ENCODE measurements around the gene ADAP1.
A peak's percentile ranks its signal among the peaks of the same experiment; 100 is the strongest.
"Not testable (repeated sequence)": the region's sequence is repeated elsewhere in the genome, so short reads cannot be mapped to it uniquely, and the experiment has no call there.

ADAP1 gene

DNA sequence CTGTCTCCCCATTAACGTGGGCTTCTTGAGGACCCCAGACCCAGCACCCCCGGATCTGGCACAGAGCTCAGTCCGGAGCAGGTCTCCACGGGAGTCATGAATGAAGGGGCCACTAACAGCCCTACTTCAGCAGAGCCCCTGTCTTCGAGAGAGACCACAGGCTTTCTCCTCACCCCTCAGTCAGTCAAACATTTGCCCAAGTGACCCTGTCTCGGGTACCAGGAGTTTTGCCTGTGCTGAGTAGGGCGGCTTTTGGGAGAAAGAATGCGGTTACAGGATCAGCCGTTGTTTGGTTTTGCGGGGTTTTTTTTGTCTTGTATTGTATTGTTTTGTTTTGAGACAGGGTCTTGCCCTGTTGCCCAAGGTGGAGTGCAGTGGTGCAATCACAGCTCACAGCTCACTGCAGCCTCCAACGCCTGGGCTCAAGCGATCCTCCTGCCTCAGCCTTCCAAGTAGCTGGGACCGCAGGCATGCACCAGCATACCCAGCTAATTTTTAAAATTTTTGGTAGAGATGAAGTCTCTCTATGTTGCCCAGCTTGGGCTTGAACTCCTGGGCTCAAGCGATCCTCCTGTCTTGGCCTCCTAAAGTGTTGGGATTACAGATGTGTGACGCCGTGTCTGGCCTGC, 16.5 kb downstream of the ADAP1 start:
- DNase-seq = no peak

DNA sequence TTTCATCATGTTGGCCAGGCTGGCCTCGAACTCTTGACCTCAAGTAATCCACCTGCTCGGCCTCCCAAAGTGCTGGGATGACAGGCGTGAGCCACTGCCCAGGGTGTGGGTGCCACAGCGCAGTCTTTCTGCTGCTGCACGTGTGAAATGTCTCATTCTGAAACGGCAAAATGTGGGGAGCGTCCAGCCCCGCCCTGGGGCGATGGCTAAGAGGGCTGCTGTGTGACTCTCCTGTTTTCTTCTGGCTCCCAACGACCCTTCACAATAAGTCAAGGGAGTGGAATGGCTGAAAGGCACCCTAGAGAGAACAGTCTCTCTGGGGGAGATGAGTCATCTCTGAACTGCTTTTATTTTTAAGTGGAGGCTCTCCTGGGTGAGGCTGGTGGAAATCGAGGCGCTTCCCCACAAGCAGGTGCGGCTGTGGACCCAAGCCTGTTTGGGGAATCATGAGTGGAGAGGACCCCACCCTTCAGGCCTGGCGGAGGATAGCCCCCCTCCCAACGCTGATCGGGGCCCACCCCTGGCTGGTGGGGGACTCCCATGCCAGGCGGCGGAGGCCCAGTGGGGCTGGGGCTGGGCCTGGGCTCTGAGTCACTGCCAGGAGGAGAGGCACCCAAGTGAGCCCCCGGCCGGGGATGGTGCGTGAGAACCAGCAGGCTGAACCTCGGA, 18.0 kb downstream of the ADAP1 start:
- no peak for DNase-seq

DNA sequence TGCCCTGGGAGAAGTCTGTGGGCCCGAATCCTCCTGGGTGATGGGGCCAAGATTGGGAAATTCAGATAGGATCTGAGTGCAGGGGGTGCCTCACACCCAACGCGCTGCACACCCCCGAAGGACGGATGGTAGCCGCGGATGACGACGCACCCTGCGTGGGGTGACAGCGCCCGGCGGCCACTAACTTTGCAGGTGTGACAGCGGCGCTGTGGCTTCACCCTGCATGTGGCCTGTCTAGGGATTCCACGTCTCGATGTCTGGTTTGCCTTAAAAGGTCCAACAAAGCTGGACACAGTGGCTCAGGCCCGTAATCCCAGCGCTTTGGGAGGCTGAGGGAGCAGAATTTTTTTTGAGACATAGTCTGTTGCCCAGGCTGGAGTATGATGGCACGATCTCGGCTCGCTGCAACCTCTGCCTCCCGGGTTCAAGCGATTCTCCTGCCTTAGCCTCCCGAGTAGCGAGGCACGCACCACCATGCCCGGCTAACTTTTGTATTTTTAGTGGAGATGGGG, 18.6 kb downstream of the ADAP1 start:
- no peak for DNase-seq

- DNase-seq = no peak
These were observed 19.2 kb downstream of the ADAP1 start for GRCh38 chr7:935164-935873.

DNA sequence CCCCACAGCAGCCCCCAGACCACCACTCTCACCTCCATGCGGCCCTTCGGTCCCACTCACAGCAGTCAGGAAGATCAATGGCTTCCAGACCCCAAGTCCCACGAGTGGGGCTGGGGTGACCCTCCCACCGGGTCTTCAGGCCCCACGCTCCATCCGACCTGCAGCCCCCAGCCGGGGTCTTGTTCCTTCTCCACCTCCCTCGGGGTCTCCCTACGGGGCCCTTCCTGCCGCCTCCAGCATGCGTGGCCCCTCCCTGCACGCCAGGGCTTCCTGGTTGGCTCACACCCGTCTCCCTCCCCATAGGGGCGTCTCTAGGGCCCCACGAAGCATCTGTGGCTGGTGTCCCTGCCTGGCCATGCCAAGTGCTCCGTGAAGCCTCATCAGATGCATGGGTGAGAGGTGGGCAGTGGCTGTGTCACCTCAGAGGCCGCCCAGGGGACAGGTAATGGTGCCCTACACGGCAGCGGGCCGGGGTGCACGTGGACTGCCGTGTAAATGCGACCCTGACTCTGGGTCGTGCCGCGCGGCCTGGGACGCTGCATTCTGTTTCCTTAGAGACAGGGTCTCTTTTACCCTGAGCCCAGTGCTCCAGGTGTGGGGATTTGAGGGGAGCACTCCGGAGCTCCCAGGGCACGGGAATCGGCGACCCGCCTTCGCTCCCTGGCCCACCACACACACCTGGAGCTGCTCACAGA, 19.9 kb downstream of the ADAP1 start:
- no peak for DNase-seq

GRCh38 chr7:932651-932975, 21.9 kb downstream of the ADAP1 start:
- DNase-seq = no peak

DNA sequence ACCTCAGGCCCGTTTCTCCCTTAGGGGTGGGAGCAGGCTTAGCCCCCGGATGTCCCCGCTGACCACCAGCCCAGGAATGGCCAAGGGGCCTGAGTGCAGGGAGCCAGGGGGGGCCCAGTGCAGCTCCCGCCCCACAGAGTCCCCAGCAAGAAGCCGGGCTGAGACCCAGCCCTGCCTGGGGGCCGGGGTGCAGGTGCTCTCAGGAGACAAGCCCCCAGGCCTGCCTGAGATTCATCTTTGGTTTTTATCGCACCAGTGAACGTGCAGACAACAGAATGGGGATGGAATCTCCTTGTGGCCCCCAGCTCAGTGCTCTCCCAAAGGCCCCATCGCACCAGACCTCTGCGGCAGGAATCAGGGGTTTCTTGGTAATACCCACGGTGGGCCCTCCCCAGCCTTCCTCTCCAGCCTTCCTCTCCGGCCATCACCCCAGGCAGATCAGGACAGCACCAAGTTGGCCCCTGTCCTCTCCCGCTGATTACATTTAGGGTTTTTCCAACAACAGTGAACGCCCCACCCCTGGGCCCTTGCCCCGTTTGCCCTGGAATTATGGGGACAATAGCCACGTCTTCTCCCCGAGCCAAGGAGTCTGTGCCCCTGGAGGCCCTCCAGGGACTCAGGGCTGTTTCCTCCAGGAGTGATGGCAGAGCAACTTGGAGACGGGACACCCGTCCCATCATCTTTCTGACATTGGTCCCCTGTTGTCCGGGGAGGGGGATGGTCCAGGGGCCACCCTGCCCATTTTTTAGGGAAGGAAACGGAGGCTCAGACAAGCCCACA, 22.4 kb downstream of the ADAP1 start:
- no peak for DNase-seq

DNA sequence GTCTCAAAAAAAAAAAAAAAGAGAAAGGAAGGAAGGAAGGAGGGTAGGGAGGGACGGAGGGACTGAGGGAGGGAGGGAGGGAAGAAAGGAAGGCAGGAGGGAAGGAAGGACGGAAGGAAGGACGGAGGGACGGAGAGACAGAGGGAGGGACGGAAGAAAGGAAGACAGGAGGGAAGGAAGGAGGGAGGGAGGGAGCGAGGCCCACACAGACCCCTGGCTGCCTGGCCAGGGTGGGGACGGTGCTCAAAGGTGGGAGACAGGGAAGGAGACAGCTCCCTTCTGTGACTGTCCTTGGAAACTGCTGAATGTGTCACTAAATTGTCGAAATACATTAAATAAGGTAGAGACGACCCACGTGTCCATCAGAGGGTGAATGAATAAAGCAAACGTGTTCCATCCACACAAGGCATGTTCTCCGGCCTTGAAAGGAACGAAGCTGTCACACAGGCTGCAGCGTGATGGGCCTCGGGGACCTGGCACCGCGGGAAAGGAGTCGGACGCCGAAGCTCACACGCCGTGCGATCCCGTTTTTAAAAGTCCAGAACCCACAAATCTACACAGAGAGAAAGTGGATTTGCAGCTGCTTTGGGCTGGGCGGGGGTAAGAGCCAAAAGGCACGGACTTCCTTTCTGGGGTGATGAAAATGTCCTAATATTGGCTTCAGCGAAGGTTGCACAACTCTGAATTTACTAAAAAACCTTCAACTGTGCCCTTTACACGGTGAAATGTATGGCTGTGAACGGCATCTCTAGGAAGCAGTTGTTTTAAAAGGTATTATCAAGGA, 23.3 kb downstream of the ADAP1 start:
- DNase-seq = no peak

DNA sequence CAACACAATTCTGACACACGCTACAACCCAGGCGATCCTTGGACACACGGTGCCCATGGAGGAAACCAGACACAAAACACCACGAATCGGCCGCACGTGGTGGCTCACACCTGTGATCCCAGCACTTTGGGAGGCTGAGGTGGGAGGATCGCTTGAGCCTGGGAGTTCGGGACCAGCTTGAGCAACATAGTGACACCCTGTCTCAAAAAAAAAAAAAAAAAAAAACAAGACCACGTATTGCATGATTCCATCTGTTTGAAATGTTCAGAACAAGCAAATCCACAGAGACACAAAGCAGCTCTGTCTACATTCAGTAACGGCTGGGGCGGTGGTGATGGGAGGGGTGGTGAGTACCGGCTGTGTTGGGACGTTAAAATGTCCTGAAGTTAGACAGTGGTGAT, 25.2 kb downstream of the ADAP1 start:
- no peak for DNase-seq

DNA sequence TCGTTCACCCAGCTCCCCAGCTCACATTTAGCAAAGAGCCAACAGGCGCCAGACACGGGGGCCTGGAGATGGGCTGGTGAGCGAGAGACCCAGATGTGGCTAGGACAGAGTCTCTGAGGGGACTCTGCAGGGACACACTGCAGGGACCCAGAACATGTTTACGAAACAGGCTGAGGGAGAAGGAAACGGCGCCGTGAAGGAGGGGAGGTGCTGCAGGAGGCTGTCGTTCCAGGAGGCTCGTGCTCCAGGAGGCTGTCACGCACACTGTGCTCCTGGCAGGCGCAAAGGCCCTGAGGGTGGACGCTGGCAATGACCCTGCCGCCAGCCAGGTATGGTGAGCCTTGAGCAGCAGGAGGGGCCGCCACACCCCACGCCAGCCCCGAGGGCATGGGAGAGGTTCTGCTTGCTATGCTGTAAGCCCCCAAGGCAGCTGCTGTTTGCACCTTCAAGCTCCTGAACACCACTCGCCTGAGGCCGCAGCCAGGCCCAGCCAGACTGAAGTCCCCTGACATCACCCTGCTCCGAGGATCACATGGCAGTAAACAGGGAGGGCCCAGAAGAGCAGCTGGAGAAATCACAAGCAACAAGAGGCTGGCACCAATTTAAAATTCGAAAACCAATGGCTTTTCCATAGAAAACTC, 27.3 kb downstream of the ADAP1 start:
- DNase-seq = no peak

DNA sequence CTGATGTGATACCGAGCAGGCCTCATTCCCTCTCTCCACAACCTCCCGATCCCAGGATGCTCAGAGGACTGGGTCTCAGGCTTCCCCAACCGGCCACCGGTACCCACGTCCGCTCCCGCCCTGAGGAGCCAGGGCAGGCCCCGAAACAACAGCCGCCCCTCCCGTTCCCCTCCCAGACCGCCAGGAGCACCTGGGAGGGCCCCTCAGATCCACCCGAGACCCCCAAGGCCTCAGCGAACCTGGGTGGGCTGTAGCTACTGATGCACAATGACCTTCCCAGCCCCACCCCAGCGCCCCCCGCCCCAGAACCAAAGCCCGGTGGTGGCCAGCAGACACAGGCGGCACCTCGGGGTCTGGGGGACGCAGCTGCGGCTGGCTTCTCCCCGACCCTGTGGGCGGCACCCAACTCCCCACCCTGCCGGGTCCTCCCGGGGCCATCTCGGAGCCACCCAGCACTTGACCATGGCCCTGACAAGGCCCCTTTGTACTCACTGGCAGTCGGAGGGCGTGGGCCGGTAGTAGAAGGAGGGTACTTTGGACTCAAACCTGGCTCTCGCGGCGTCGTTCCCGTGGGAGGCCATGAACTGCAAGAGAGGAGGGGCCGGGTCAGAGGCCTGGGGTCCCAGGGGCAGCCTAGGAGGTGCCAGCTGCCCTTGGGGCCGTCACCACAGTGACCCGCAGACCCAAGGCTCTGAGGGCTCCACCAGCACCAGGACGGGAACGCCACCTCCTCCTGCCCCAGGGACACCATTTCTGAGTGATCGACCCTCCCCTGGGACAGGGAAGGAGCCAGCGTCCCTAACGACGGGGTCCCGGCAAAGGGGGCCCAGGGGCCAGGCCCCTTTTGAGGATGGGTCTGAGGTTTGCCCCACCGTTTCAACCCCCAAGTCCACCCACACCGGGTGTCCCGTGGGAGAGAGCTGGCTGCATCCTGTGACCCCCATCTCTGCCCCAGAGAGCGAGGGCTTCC, 28.1 kb downstream of the ADAP1 start:
- no peak for DNase-seq

- peak; percentile 48 for DNase-seq
These were observed 28.9 kb downstream of the ADAP1 start for GRCh38 chr7:925601-926000.

GRCh38 chr7:924541-925231, 29.8 kb downstream of the ADAP1 start:
- DNase-seq = no peak

GRCh38 chr7:924042-924441, 30.4 kb downstream of the ADAP1 start:
- DNase-seq = not testable (repeated sequence)

DNA sequence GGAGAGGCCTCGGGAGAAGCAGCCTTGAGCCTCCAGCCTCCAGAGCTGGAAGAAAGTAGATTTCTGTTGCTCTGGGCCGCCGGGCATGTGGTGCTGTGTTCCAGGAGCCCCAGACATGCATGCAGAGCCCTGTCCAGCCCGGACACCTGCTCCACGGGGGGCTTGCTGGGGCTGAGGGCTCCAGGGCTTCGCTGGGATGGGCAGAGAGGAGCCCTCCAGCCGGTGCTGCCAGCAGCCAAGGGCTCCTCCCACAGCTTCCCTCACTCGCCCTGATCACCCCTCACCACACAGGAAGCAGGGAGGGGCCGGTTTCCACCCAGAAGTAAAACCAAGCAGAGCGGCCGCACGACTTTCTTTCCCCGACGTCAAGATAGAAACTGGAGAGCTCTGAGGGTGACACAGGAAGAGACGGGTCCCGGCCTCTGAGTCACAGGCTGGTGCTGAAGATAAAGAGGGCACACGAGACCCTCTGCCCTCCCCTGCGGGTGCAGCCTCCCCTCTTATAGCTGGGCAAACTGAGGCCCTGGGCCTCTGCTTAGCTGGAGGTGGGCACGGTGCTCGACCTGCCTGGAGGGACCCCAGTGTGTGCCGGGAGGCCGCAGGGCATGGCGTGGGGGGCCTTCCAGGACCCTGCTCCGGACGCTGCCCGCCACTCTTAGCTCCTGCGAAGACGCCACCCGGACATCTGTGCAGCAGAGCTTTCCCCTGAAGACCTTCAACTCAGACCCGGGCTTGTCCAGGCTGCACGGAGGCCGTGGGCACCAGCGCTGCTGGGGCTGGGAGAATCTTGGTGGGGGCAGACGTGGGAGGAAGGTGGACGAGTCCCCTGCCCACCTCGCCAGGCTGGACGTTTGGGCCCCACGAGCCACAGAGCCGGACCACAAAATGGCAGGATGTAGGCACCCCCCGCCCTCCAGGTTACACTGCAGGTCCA, 31.1 kb downstream of the ADAP1 start:
- DNase-seq = peak; percentile 73

GRCh38 chr7:922334-923107, 32.0 kb downstream of the ADAP1 start:
- no peak for DNase-seq

- DNase-seq = no peak
These were observed 32.7 kb downstream of the ADAP1 start for GRCh38 chr7:921581-922333.

Data from effector CD8-positive, alpha-beta T cell (primary cell).